HepG2 (cell line): Measurements from ENCODE around the gene CELF2. TPM values are rescaled to one million over a fixed set of nuclear protein-coding genes. Genes with fewer than 3 reads are reported as not detected.

ENCODE experiments used
- CBX5 ChIP-seq: sonication (generic); formaldehyde crosslinking; IDR thresholded peaks from 2 replicates; pipeline ENCODE4 v1.4.0; 2020; ENCODE audit warnings: missing genetic modification reagents, borderline replicate concordance
- GFI1 ChIP-seq: sonication (generic); formaldehyde crosslinking; IDR thresholded peaks from 2 replicates; pipeline ENCODE4 v1.5.0; 2020; ENCODE audit warnings: missing genetic modification reagents, mild to moderate bottlenecking, borderline replicate concordance
- HDAC2 ChIP-seq: sonication (generic); formaldehyde crosslinking; IDR thresholded peaks from 2 replicates; pipeline ENCODE4 v1.4.0; 2020; ENCODE audit warnings: missing genetic modification reagents
- HNF4G ChIP-seq, 2 experiments: sonication (generic) in 1 of 2; formaldehyde crosslinking in 1 of 2; IDR thresholded peaks; 2 replicates each; pipeline versions ENCODE4 v1.4.0 to v1.6.1; 2011 to 2020; ENCODE audit warnings: borderline replicate concordance in 2 of 2, low read depth in 2 of 2, mild to moderate bottlenecking in 2 of 2, low read length in 1 of 2, missing genetic modification reagents in 1 of 2, moderate library complexity in 1 of 2
- IKZF1 ChIP-seq: fragments of 450-650 bp; IDR thresholded peaks from 2 replicates; pipeline ENCODE4 v1.7.1; 2016
- KDM2A ChIP-seq: sonication (generic); formaldehyde crosslinking; IDR thresholded peaks from 2 replicates; pipeline ENCODE4 v1.4.0; 2020; ENCODE audit warnings: low read depth, missing genetic modification reagents, borderline replicate concordance
- MIER3 ChIP-seq: IDR thresholded peaks from 2 replicates; pipeline ENCODE4 v1.6.1; 2016; ENCODE audit warnings: missing compliant biosample characterization, borderline replicate concordance
- MIXL1 ChIP-seq: IDR thresholded peaks from 2 replicates; pipeline ENCODE4 v1.6.1; 2016
- MXD4 ChIP-seq: IDR thresholded peaks from 2 replicates; pipeline ENCODE4 v1.6.1; 2016; ENCODE audit warnings: mild to moderate bottlenecking, missing biosample characterization, missing genetic modification reagents
- NAIF1 ChIP-seq: sonication (generic); formaldehyde crosslinking; IDR thresholded peaks from 2 replicates; pipeline ENCODE4 v1.5.0; 2020; ENCODE audit warnings: mild to moderate bottlenecking, missing genetic modification reagents, borderline replicate concordance
- NONO ChIP-seq, 2 experiments: fragments of 450-650 bp in 1 of 2; sonication (generic) in 1 of 2; formaldehyde crosslinking in 1 of 2; IDR thresholded peaks in 1 of 2; conservative IDR thresholded peaks in 1 of 2; 2 replicates each; pipeline versions ENCODE4 v1.6.1 to v1.8.0; 2017 to 2022; ENCODE audit warnings: mild to moderate bottlenecking in 1 of 2, missing genetic modification reagents in 1 of 2, moderate library complexity in 1 of 2
- POGZ ChIP-seq: sonication (generic); formaldehyde crosslinking; IDR thresholded peaks from 2 replicates; pipeline ENCODE4 v1.4.0; 2020; ENCODE audit warnings: mild to moderate bottlenecking, missing genetic modification reagents
- RAD21 ChIP-seq: fragments of 450-650 bp; formaldehyde crosslinking; IDR thresholded peaks from 2 replicates; pipeline ENCODE4 v1.5.0; 2020; ENCODE audit warnings: mild to moderate bottlenecking
- RBAK ChIP-seq: sonication (generic); formaldehyde crosslinking; IDR thresholded peaks from 2 replicates; pipeline ENCODE4 v1.5.1; 2020; ENCODE audit warnings: mild to moderate bottlenecking, missing genetic modification reagents
- RNF2 ChIP-seq: fragments of 450-650 bp; conservative IDR thresholded peaks from 2 replicates; pipeline ENCODE4 v1.6.1; 2016; ENCODE audit warnings: low read depth
- RXRA ChIP-seq: sonication (generic); formaldehyde crosslinking; IDR thresholded peaks from 2 replicates; pipeline ENCODE4 v1.5.1; 2020; ENCODE audit warnings: missing genetic modification reagents
- SMC3 ChIP-seq: IDR thresholded peaks from 2 replicates; pipeline ENCODE4 v1.6.1; 2011; ENCODE audit warnings: low read length, improper control_type of control experiment
- UBTF ChIP-seq: sonication (generic); formaldehyde crosslinking; IDR thresholded peaks from 2 replicates; pipeline ENCODE4 v1.4.0; 2020; ENCODE audit warnings: mild to moderate bottlenecking, missing genetic modification reagents
- XRCC5 ChIP-seq: fragments of 200-400 bp; formaldehyde crosslinking; optimal IDR thresholded peaks from 2 replicates; pipeline ENCODE3; 2017; ENCODE audit warnings: mild to moderate bottlenecking, low read length
- ZC3H4 ChIP-seq: sonication (generic); formaldehyde crosslinking; IDR thresholded peaks from 2 replicates; pipeline ENCODE4 v1.4.0; 2020; ENCODE audit warnings: missing genetic modification reagents, borderline replicate concordance
- ZNF276 ChIP-seq: sonication (generic); formaldehyde crosslinking; IDR thresholded peaks from 2 replicates; pipeline ENCODE4 v1.4.0; 2020; ENCODE audit warnings: mild to moderate bottlenecking, low read depth, missing genetic modification reagents
- ZNF292 ChIP-seq: sonication (generic); formaldehyde crosslinking; IDR thresholded peaks from 2 replicates; pipeline ENCODE4 v1.8.1; 2022; ENCODE audit warnings: mild to moderate bottlenecking, low read depth, missing genetic modification reagents, borderline replicate concordance
- ZNF530 ChIP-seq: sonication (generic); formaldehyde crosslinking; IDR thresholded peaks from 2 replicates; pipeline ENCODE4 v1.5.0; 2020; ENCODE audit warnings: low read depth, mild to moderate bottlenecking, missing genetic modification reagents
- ZNF674 ChIP-seq: sonication (generic); formaldehyde crosslinking; IDR thresholded peaks from 2 replicates; pipeline ENCODE4 v1.5.0; 2020; ENCODE audit warnings: low read depth, mild to moderate bottlenecking, missing genetic modification reagents
- polyA plus RNA-seq, 8 experiments: library from polyadenylated mRNA; depleted of rRNA in 3 of 8; stranded (reverse) in 7 of 8; unstranded in 1 of 8; fragments of >200 nt; fragmentation: Illumina TruSeq in 4 of 8; extraction: Trizol in 4 of 8; gene quantifications; 2 replicates each; pipeline versions ENCODE4 v1.2.1 to v1.2.3, GENCODE V29; 2011 to 2016; ENCODE audit warnings: low read depth in 4 of 8, missing spikeins in 1 of 8, mixed read lengths in 1 of 8; ENCODE audit not compliant: insufficient read depth in 1 of 8
- total RNA-seq, 5 experiments: library from RNA; depleted of rRNA; stranded (reverse); fragments of >200 nt; fragmentation: Illumina TruSeq; extraction: Trizol; gene quantifications; 2 replicates each; pipeline ENCODE4 v1.2.3, GENCODE V29; 2016; ENCODE audit warnings: low read depth in 1 of 5

The CELF2 gene
- total and polyA plus RNA-seq, 2 of the 13 experiments (the other 11 are each of a cell fraction or from before 2014, with no cell fraction given) = not detected

GRCh38 chr10:11270135-11270857 lies 252.6 kb downstream of the CELF2 start (continued):
- TF ChIP-seq ZNF276 (CRISPR knock-in tag) = no peak
- TF ChIP-seq SMC3 = peak; percentile 61
- peak; percentile 57; the same call in 1 of the 2 replicates for TF ChIP-seq MXD4 (CRISPR knock-in tag)
- TF ChIP-seq XRCC5 = peak; percentile 93
- no peak for TF ChIP-seq ZNF674 (CRISPR knock-in tag)
- TF ChIP-seq GFI1 (CRISPR knock-in tag) = no peak
- 0 out of 2 replicates have a peak, but pooled peaks have one; percentile 37 for TF ChIP-seq MIXL1 (CRISPR knock-in tag)
- TF ChIP-seq RAD21 (CRISPR knock-in tag) = peak; percentile 78
- peak; percentile 67; the same call in 1 of the 2 replicates for TF ChIP-seq KDM2A (CRISPR knock-in tag)
- peak; percentile 54; the same call in 1 of the 2 replicates for TF ChIP-seq CBX5 (CRISPR knock-in tag)
- TF ChIP-seq HDAC2 (CRISPR knock-in tag) = 0 out of 2 replicates have a peak, but pooled peaks have one; percentile 24
- TF ChIP-seq IKZF1 = no peak
- no peak for TF ChIP-seq ZC3H4 (CRISPR knock-in tag)
- TF ChIP-seq ZNF530 (CRISPR knock-in tag) = no peak
- peak; percentile 54; the same call in 1 of the 2 replicates for TF ChIP-seq ZNF292 (CRISPR knock-in tag)
- TF ChIP-seq HNF4G (IDR thresholded peaks at IDR 0.05; ENCODE audit: borderline replicate concordance, low read depth, low read length) = peak; percentile 41; the same call in 1 of the 2 replicates
- TF ChIP-seq HNF4G (CRISPR knock-in tag; IDR thresholded peaks at IDR 0.05; ENCODE audit: borderline replicate concordance, low read depth) = no peak
- 0 out of 2 replicates have a peak, but pooled peaks have one; percentile 17 for TF ChIP-seq UBTF (CRISPR knock-in tag)
- peak; percentile 96 for TF ChIP-seq RBAK (CRISPR knock-in tag)
- TF ChIP-seq RXRA (CRISPR knock-in tag) = 0 out of 2 replicates have a peak, but pooled peaks have one; percentile 26
- 0 out of 2 replicates have a peak, but pooled peaks have one; percentile 31 for TF ChIP-seq MIER3 (CRISPR knock-in tag)
- TF ChIP-seq NAIF1 (CRISPR knock-in tag) = no peak
- no peak for TF ChIP-seq NONO (IDR thresholded peaks at IDR 0.05)
- 0 out of 2 replicates have a peak, but pooled peaks have one; percentile 37 for TF ChIP-seq NONO (CRISPR knock-in tag; conservative IDR thresholded peaks at IDR 0.05)
- 0 out of 2 replicates have a peak, but pooled peaks have one; percentile 37 for TF ChIP-seq POGZ (CRISPR knock-in tag)
- 0 out of 2 replicates have a peak, but pooled peaks have one; percentile 46 for TF ChIP-seq RNF2
